ENCODE results near the gene TINAG.
"Not testable (repeated sequence)": the region's sequence is repeated elsewhere in the genome, so short reads cannot be mapped to it uniquely, and the experiment has no call there.

The TINAG gene

GRCh38 chr6:54308986-54309315 lies 710 bp downstream of the TINAG start:
- no peak for DNase-seq (ENCODE audit: low read depth)

GRCh38 chr6:54310377-54311152 lies 2.3 kb downstream of the TINAG start:
- DNase-seq (ENCODE audit: low read depth): no peak

GRCh38 chr6:54315656-54316055 lies 7.4 kb downstream of the TINAG start:
- no peak for DNase-seq (ENCODE audit: low read depth)

- no peak for DNase-seq (ENCODE audit: low read depth)
Observed at GRCh38 chr6:54320871-54321270, 12.6 kb downstream of the TINAG start.

GRCh38 chr6:54327631-54328030 lies 19.4 kb downstream of the TINAG start:
- no peak for DNase-seq (ENCODE audit: low read depth)

GRCh38 chr6:54331571-54331970 lies 23.3 kb downstream of the TINAG start:
- DNase-seq (ENCODE audit: low read depth): not testable (repeated sequence)

GRCh38 chr6:54335871-54336270 lies 27.6 kb downstream of the TINAG start:
- DNase-seq (ENCODE audit: low read depth): no peak

- no peak for DNase-seq (ENCODE audit: low read depth)
Observed at GRCh38 chr6:54353975-54354374, 45.7 kb downstream of the TINAG start.

GRCh38 chr6:54354608-54355007 lies 46.4 kb downstream of the TINAG start:
- no peak for DNase-seq (ENCODE audit: low read depth)

GRCh38 chr6:54357141-54357540 lies 48.9 kb downstream of the TINAG start:
- DNase-seq (ENCODE audit: low read depth): no peak

- DNase-seq (ENCODE audit: low read depth): no peak
Observed at GRCh38 chr6:54361188-54361587, 52.9 kb downstream of the TINAG start.

- no peak for DNase-seq (ENCODE audit: low read depth)
Observed at GRCh38 chr6:54361734-54362133, 53.5 kb downstream of the TINAG start.

GRCh38 chr6:54366667-54367327 lies 58.6 kb downstream of the TINAG start:
- DNase-seq (ENCODE audit: low read depth): no peak

GRCh38 chr6:54377776-54378175 lies 69.5 kb downstream of the TINAG start:
- no peak for DNase-seq (ENCODE audit: low read depth)

- no peak for DNase-seq (ENCODE audit: low read depth)
Observed at GRCh38 chr6:54386295-54386694, 78.1 kb downstream of the TINAG start.

GRCh38 chr6:54390362-54390761 lies 82.1 kb downstream of the TINAG start:
- no peak for DNase-seq (ENCODE audit: low read depth)

- no peak for DNase-seq (ENCODE audit: low read depth)
Observed at GRCh38 chr6:54391577-54391976, 83.3 kb downstream of the TINAG start.

GRCh38 chr6:54403096-54403495 lies 94.9 kb downstream of the TINAG start:
- DNase-seq (ENCODE audit: low read depth): no peak

- no peak for DNase-seq (ENCODE audit: low read depth)
Observed at GRCh38 chr6:54404791-54405190, 96.5 kb downstream of the TINAG start.

- no peak for DNase-seq (ENCODE audit: low read depth)
Observed at GRCh38 chr6:54411767-54412166, 103.5 kb downstream of the TINAG start.

- DNase-seq (ENCODE audit: low read depth): no peak
Observed at GRCh38 chr6:54415517-54415916, 107.3 kb downstream of the TINAG start.

GRCh38 chr6:54419885-54420284 lies 111.6 kb downstream of the TINAG start:
- DNase-seq (ENCODE audit: low read depth): no peak

- no peak for DNase-seq (ENCODE audit: low read depth)
Observed at GRCh38 chr6:54426995-54427394, 118.8 kb downstream of the TINAG start.

- DNase-seq (ENCODE audit: low read depth): no peak
Observed at GRCh38 chr6:54427396-54427937, 119.2 kb downstream of the TINAG start.
